Measurements from ENCODE around the gene DLGAP1.

DNA sequence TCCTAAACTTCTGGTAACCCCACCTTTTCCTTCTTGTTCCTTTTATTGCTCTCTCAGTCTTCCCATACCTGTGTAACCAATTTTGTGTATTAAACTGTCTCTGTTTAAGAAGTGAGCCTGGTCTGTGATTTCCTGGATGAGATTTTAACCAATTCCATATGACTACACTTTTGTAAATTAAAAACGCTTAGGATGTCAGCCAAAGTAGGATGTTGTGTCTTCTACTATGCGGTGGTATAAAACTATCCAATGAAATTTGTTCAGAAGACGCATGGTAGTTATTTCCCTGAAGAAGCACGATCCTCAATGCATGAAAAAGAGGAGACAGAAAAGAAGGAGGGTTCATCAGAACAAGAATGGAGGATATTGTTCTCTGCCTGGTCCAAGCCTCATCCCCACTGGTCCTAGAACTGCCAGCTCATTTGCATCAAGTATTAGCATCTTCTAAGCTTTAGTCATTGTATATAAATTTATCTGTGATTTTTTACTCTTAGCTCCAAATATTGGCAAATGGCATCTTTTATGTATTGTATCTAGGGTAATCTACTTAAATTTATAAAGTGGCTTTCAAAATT lies 877.7 kb downstream of the DLGAP1 start:
- TF ChIP-seq CTCF (IDR thresholded peaks at IDR 0.05), result no peak
- no peak for TF ChIP-seq MAX (IDR thresholded peaks at IDR 0.05; ENCODE audit: low read depth)
- no peak for TF ChIP-seq YY1 (IDR thresholded peaks at IDR 0.05; ENCODE audit: low read depth)
- TF ChIP-seq GABPA (IDR thresholded peaks at IDR 0.05; ENCODE audit: low read depth), result no peak
- TF ChIP-seq, protein P1, sequence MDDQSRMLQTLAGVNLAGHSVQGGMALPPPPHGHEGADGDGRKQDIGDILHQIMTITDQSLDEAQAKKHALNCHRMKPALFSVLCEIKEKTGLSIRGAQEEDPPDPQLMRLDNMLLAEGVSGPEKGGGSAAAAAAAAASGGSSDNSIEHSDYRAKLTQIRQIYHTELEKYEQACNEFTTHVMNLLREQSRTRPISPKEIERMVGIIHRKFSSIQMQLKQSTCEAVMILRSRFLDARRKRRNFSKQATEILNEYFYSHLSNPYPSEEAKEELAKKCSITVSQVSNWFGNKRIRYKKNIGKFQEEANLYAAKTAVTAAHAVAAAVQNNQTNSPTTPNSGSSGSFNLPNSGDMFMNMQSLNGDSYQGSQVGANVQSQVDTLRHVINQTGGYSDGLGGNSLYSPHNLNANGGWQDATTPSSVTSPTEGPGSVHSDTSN (IDR thresholded peaks at IDR 0.05), result no peak
- TF ChIP-seq, protein P2, sequence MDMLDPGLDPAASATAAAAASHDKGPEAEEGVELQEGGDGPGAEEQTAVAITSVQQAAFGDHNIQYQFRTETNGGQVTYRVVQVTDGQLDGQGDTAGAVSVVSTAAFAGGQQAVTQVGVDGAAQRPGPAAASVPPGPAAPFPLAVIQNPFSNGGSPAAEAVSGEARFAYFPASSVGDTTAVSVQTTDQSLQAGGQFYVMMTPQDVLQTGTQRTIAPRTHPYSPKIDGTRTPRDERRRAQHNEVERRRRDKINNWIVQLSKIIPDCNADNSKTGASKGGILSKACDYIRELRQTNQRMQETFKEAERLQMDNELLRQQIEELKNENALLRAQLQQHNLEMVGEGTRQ (IDR thresholded peaks at IDR 0.05; ENCODE audit: borderline replicate concordance, low read depth, low read length), result no peak
